HFF-Myc (cell line): ENCODE data around the gene IGF2BP3.

Source experiments
- DNase-seq: peaks from one replicate; pipeline ENCODE4 v3.0.0-alpha.2; 2011; ENCODE audit warnings: low read depth; ENCODE audit errors: extremely low read depth
- H3K4me3 ChIP-seq: replicated peaks from 2 replicates; pipeline ENCODE4 v1.5.1; 2011; ENCODE audit warnings: low read depth, mild to moderate bottlenecking, control low read depth, low read length
- TF ChIP-seq, protein P1 (sequence below): IDR thresholded peaks from 2 replicates; pipeline ENCODE4 v1.5.1; 2012; ENCODE audit warnings: mild to moderate bottlenecking, low read depth, low read length, control low read depth; ENCODE audit errors: missing control alignments

IGF2BP3 gene

DNA sequence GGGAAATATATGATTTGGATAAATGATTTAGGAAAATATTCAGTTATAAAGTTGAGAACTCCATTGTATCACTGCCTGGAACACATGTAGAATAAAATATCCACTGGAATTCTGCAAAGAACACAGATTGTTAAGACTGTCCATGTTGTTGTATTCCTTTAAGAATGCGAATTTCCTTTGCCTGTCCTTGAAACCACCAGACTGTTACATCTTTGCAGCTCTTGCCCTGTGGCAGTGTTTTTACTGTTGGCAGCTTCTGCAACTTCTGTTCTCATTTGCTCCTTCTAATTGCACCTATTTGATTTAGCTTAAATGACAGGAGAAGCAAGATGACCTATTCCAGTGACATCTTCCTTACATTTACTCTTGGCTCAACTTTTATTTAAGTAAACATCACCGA lies 131.4 kb downstream of the IGF2BP3 start:
- TF ChIP-seq, protein P1, sequence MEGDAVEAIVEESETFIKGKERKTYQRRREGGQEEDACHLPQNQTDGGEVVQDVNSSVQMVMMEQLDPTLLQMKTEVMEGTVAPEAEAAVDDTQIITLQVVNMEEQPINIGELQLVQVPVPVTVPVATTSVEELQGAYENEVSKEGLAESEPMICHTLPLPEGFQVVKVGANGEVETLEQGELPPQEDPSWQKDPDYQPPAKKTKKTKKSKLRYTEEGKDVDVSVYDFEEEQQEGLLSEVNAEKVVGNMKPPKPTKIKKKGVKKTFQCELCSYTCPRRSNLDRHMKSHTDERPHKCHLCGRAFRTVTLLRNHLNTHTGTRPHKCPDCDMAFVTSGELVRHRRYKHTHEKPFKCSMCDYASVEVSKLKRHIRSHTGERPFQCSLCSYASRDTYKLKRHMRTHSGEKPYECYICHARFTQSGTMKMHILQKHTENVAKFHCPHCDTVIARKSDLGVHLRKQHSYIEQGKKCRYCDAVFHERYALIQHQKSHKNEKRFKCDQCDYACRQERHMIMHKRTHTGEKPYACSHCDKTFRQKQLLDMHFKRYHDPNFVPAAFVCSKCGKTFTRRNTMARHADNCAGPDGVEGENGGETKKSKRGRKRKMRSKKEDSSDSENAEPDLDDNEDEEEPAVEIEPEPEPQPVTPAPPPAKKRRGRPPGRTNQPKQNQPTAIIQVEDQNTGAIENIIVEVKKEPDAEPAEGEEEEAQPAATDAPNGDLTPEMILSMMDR, result no peak
- no peak for DNase-seq

DNA sequence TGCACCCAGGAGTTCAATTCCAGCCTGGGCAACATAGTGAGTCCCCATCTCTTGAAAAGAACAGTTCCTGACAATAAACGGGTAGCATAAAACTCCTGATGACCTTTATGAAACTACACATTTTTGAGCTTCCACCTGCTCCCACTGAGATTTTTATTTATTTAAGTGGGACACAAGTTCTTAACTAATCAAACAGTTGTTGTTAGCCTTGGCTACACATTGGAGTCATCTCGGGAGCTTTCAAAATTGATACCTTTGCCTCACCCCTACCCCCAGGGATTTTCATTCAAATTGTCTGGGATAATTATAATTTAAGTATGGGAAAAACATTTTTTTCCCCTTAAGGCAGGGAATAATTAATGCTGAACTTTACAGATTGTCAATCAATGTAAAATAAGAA lies 131.9 kb downstream of the IGF2BP3 start:
- DNase-seq, result no peak
- H3K4me3 ChIP-seq, result no peak overlapping the region
- TF ChIP-seq, protein P1, result no peak

More for the DNA sequence above, 131.4 kb downstream of the IGF2BP3 start:
- no peak overlapping the region for H3K4me3 ChIP-seq

GRCh38 chr7:23337374-23337773 lies 132.9 kb downstream of the IGF2BP3 start:
- DNase-seq, result no peak
- H3K4me3 ChIP-seq, result no peak overlapping the region
- TF ChIP-seq, protein P1, result no peak

DNA sequence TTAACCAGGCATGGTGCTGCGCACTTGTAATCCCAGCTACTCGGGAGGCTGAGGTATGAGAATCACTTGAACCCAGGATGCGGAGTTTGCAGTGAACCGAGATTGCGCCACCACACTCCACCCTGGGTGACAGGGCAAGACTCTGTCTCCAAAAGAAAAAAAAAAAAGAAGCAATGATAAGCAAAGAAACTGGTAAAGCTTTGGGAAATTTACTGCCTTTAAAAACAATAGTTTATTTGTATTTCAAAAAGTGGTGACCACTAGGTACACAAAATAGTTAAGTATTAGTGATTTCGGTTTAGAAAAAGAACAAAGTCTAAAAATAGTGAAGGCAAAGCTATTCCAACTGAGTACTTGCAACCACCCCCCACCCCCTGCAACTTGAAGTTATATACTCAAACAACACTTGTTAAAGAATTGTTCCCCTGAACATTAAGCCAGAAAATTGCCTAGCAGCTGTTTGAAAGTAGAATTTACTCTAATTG lies 133.4 kb downstream of the IGF2BP3 start:
- TF ChIP-seq, protein P1, result no peak
- no peak for DNase-seq
- H3K4me3 ChIP-seq, result no peak overlapping the region

DNA sequence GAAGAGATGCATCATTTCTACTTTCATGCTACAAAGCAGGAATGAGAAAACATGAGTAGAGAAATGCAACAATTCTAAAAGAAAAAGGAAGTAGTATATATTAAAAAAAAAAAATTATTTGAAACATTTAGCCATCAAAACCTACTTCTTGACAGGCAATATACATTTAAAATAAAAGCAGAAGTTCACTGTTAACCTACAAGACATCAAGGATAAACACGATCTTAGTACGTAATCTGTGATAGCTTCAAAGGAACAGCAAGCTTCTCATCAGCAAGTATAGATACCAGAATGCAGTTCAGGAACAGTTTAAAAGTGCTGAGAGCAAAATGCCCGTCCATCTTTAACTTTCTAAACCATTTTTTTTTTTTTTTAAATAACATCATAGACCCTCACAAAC lies 134.2 kb downstream of the IGF2BP3 start:
- no peak for DNase-seq
- TF ChIP-seq, protein P1, result no peak
- no peak overlapping the region for H3K4me3 ChIP-seq

DNA sequence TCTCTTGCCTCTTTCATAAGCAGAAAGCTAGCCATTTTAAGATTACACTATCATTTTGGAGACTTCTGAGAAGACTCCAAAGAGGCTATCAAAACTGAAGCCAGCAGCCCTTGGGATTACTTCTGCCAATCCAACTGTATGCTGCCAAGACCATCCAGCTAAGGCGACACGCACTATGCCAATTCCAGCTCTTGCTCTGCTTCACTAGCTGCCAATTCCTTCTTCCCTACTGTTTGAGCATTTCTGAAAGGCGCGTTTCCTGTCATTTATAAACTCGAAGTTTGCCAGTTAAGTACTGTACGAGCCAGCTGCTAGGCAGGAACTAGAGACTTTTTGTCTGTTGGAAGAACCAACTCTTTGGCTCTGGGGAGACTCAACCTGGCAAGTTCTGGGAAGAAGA lies 134.7 kb downstream of the IGF2BP3 start:
- TF ChIP-seq, protein P1, result no peak
- DNase-seq, result no peak
- no peak overlapping the region for H3K4me3 ChIP-seq

GRCh38 chr7:23335136-23335535 lies 135.2 kb downstream of the IGF2BP3 start:
- TF ChIP-seq, protein P1, result no peak
- no peak for DNase-seq
- no peak overlapping the region for H3K4me3 ChIP-seq
